Breast epithelium (tissue), 3 donors: ENCODE data around the gene CYB561.

Experiments used
- POLR2A ChIP-seq: fragments of 450-650 bp; IDR thresholded peaks from one replicate; pipeline ENCODE4 v1.6.1; 2016; ENCODE audit warnings: antibody characterized with exemption, mild to moderate bottlenecking, moderate library complexity
- TF ChIP-seq, protein P1 (sequence below), 3 donors: fragments of 450-650 bp; IDR thresholded peaks; one replicate each; pipeline ENCODE4 v1.5.1; 2016 to 2017; ENCODE audit warnings: antibody characterized with exemption in 3 of 3, mild to moderate bottlenecking in 3 of 3, moderate library complexity in 3 of 3

DNA sequence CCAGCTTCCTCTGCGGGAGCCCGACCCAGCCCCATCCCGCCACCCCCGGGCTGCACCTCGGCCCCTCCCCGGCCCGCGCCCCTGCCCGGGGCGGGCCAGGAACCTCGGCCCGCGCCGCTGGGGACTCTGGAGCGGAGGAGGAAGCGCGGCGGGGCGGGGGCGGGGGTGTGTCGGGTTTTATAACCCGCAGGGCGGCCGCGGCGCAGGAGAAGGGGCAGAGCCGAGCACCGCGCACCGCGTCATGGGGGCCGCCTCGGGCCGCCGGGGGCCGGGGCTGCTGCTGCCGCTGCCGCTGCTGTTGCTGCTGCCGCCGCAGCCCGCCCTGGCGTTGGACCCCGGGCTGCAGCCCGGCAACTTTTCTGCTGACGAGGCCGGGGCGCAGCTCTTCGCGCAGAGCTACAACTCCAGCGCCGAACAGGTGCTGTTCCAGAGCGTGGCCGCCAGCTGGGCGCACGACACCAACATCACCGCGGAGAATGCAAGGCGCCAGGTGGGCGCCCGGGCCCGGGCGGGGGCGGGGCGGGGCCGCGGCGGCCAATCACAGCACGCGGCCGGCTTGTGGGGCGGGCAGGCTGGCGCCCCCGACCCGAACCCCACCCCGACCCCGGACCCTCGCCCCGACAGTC lies 30.9 kb upstream of the CYB561 start, which contains the start of gene ACE:
- TF ChIP-seq, protein P1, sequence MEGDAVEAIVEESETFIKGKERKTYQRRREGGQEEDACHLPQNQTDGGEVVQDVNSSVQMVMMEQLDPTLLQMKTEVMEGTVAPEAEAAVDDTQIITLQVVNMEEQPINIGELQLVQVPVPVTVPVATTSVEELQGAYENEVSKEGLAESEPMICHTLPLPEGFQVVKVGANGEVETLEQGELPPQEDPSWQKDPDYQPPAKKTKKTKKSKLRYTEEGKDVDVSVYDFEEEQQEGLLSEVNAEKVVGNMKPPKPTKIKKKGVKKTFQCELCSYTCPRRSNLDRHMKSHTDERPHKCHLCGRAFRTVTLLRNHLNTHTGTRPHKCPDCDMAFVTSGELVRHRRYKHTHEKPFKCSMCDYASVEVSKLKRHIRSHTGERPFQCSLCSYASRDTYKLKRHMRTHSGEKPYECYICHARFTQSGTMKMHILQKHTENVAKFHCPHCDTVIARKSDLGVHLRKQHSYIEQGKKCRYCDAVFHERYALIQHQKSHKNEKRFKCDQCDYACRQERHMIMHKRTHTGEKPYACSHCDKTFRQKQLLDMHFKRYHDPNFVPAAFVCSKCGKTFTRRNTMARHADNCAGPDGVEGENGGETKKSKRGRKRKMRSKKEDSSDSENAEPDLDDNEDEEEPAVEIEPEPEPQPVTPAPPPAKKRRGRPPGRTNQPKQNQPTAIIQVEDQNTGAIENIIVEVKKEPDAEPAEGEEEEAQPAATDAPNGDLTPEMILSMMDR (IDR thresholded peaks at IDR 0.05): no peak
- TF ChIP-seq POLR2A: no peak
